Measurements from ENCODE around the gene KLF17.

- no peak for TF ChIP-seq CTCF (IDR thresholded peaks at IDR 0.05)
- TF ChIP-seq POLR2A (IDR thresholded peaks at IDR 0.05): no peak
- no peak for TF ChIP-seq EP300 (IDR thresholded peaks at IDR 0.05)
These were observed 40.5 kb upstream of the KLF17 start for GRCh38 chr1:44078104-44078503.

Data from ovary (tissue), 3 donors.